Endothelial cell of umbilical vein (primary cell): ENCODE results near the gene LHFPL6. TPM values are rescaled to one million over a fixed set of nuclear protein-coding genes. Genes with fewer than 3 reads are reported as not detected.

Source experiments
- BruUV-seq: library from RNA; stranded (reverse); fragments of 400-500 nt; replicated peaks from 2 replicates; lab custom pipeline; 2021; lab: Mats Ljungman, UMichigan
- CTCF ChIA-PET: fragments of 300-600, 350-600 bp; sonication (Branson Sonifier 250); formaldehyde crosslinking; loops from one replicate; lab custom pipeline; 2021; ENCODE audit warnings: antibody characterized with exemption, inconsistent platforms; lab: Charles Lee
- POLR2A ChIA-PET: fragments of 300-600, 350-600 bp; sonication (Branson Sonifier 250); formaldehyde crosslinking; loops from one replicate; lab custom pipeline; 2021; ENCODE audit warnings: antibody characterized with exemption, inconsistent platforms; lab: Charles Lee
- DNase-seq: peaks from one replicate; pipeline ENCODE4 v3.0.0-alpha.2; 2011; ENCODE audit warnings: low read depth, low spot score
- FAIRE-seq: peaks from 2 replicates; lab custom pipeline; 2011; peaks lifted over from hg19 to GRCh38; lab: Jason Lieb, UNC
- H2AFZ ChIP-seq: 2 replicates; pipeline ENCODE4 v1.6.0; 2012; ENCODE audit warnings: low read depth, low read length, control low read depth, inconsistent platforms
- H3K27ac ChIP-seq: 2 replicates; pipeline ENCODE4 v1.5.1; 2011; ENCODE audit warnings: low read depth, mild to moderate bottlenecking, control low read depth, low read length, moderate library complexity; ENCODE audit not compliant: insufficient read depth
- H3K27me3 ChIP-seq, 2 experiments: 2 replicates each; pipeline versions ENCODE4 v1.6.0 to v1.6.1; 2011; ENCODE audit warnings: low read length in 2 of 2, mixed read lengths in 1 of 2; ENCODE audit not compliant: control insufficient read depth in 2 of 2, insufficient read depth in 2 of 2
- H3K36me3 ChIP-seq, 2 experiments: 2 replicates in 1 of 2; 3 replicates in 1 of 2; pipeline ENCODE4 v1.5.1; 2011; ENCODE audit warnings: low read length in 2 of 2, mild to moderate bottlenecking in 1 of 2, moderate library complexity in 1 of 2; ENCODE audit not compliant: control insufficient read depth in 2 of 2, insufficient read depth in 2 of 2; ENCODE audit errors: extremely low read depth in 1 of 2
- H3K4me1 ChIP-seq: 3 replicates; pipeline ENCODE4 v1.5.1; 2011; ENCODE audit warnings: mild to moderate bottlenecking, low read length; ENCODE audit not compliant: control insufficient read depth, insufficient read depth; ENCODE audit errors: extremely low read depth
- H3K4me2 ChIP-seq: 2 replicates; pipeline ENCODE4 v1.6.1; 2011; ENCODE audit warnings: low read length, control low read depth, mixed read lengths; ENCODE audit not compliant: insufficient read depth
- H3K4me3 ChIP-seq, 3 experiments: fragments of 200-600 bp in 1 of 3; sonication (generic), shearing (Covaris generic) in 1 of 3; replicated peaks in 1 of 3; 2 replicates each; pipeline ENCODE4 v1.5.1; 2011 to 2016; ENCODE audit warnings: control low read depth in 3 of 3, low read length in 3 of 3, mild to moderate bottlenecking in 2 of 3, inconsistent platforms in 1 of 3, low read depth in 1 of 3, moderate library complexity in 1 of 3; ENCODE audit not compliant: insufficient read depth in 1 of 3
- H3K79me2 ChIP-seq: 2 replicates; pipeline ENCODE4 v1.6.0; 2012; ENCODE audit warnings: low read length, inconsistent platforms; ENCODE audit not compliant: control insufficient read depth, insufficient read depth
- H3K9ac ChIP-seq: replicated peaks from 2 replicates; pipeline ENCODE3; 2011; ENCODE audit warnings: low read length, control low read depth; ENCODE audit not compliant: insufficient read depth; ENCODE audit errors: extremely low read depth
- H3K9me1 ChIP-seq: replicated peaks from 3 replicates; pipeline ENCODE4 v1.6.0; 2011; ENCODE audit warnings: mild to moderate bottlenecking, low read length; ENCODE audit not compliant: control insufficient read depth, insufficient read depth; ENCODE audit errors: extremely low read depth
- H3K9me3 ChIP-seq: replicated peaks from 2 replicates; pipeline ENCODE4 v1.5.1; 2012; ENCODE audit warnings: low read length, inconsistent platforms; ENCODE audit not compliant: control insufficient read depth, insufficient read depth
- H4K20me1 ChIP-seq: replicated peaks from 2 replicates; pipeline ENCODE3; 2011; ENCODE audit warnings: mild to moderate bottlenecking, low read length; ENCODE audit not compliant: control insufficient read depth, insufficient read depth; ENCODE audit errors: extremely low read depth
- CTCF ChIP-seq, 2 donors: IDR thresholded peaks; 1 replicate in 1 of 2; 2 replicates in 1 of 2; pipeline ENCODE4 v1.5.1; 2011; ENCODE audit warnings: low read length in 2 of 2, mild to moderate bottlenecking in 2 of 2, moderate library complexity in 2 of 2, control low read depth in 1 of 2, inconsistent platforms in 1 of 2, low read depth in 1 of 2; ENCODE audit not compliant: insufficient read depth in 1 of 2; ENCODE audit errors: extremely low read depth in 1 of 2
- EZH2 ChIP-seq: IDR thresholded peaks from 2 replicates; pipeline ENCODE4 v1.6.1; 2012; ENCODE audit warnings: borderline replicate concordance, low read depth, mild to moderate bottlenecking, moderate library complexity, low read length, inconsistent platforms; ENCODE audit not compliant: severe bottlenecking
- FOS ChIP-seq: IDR thresholded peaks from 2 replicates; pipeline ENCODE4 v1.6.1; 2011; ENCODE audit warnings: mild to moderate bottlenecking, low read length, moderate library complexity, borderline replicate concordance; ENCODE audit not compliant: insufficient read depth
- GATA2 ChIP-seq: IDR thresholded peaks from 2 replicates; pipeline ENCODE4 v1.7.0; 2011; ENCODE audit warnings: low read depth, mild to moderate bottlenecking, moderate library complexity, mixed read lengths, low read length; ENCODE audit not compliant: insufficient read length, insufficient read depth
- JUN ChIP-seq: IDR thresholded peaks from 2 replicates; pipeline ENCODE4 v1.6.1; 2011; ENCODE audit warnings: borderline replicate concordance, low read depth; ENCODE audit not compliant: insufficient read length, insufficient read depth
- MAX ChIP-seq: IDR thresholded peaks from 2 replicates; pipeline ENCODE4 v1.6.1; 2011; ENCODE audit not compliant: insufficient read depth, insufficient read length
- MYC ChIP-seq: IDR thresholded peaks from one replicate; pipeline ENCODE4 v1.6.1; 2011; ENCODE audit warnings: mild to moderate bottlenecking, low read depth, low read length
- POLR2A ChIP-seq: IDR thresholded peaks from 2 replicates; pipeline ENCODE4 v1.6.1; 2012; ENCODE audit warnings: low read depth, mild to moderate bottlenecking, control low read depth, low read length
- POLR2AphosphoS5 ChIP-seq: IDR thresholded peaks from 2 replicates; pipeline ENCODE4 v1.6.1; 2012; ENCODE audit warnings: low read depth, mild to moderate bottlenecking, control low read depth, low read length, moderate library complexity; ENCODE audit not compliant: insufficient read depth
- dilution Hi-C: fragments of 300-500 bp; cut with MboI; formaldehyde crosslinking; loops from one replicate; pipeline ENCODE4 v1.15.0; 2019; ENCODE audit warnings: low sequenced_read_pairs; ENCODE audit not compliant: extremely low pct_ligation_motif_present
- intact Hi-C: fragments of 100-400 bp; cut with micrococcal nuclease; formaldehyde crosslinking; loops from one replicate; pipeline ENCODE4 v1.10.0; 2022
- polyA plus RNA-seq, 4 experiments: library from polyadenylated mRNA; depleted of rRNA in 3 of 4; stranded (reverse) in 3 of 4; unstranded in 1 of 4; fragments of >200 nt; gene quantifications; 2 replicates each; pipeline versions ENCODE4 v1.2.1 to v1.2.3, GENCODE V29; 2011 to 2012; ENCODE audit warnings: missing spikeins in 1 of 4
- total RNA-seq: library from RNA; stranded (reverse); gene quantifications from 2 replicates; pipeline ENCODE4 v1.2.3, GENCODE V29; 2021

Gene LHFPL6
- total and polyA plus RNA-seq, 2 donors (not counting 3 experiments of a cell fraction or from before 2014, with no cell fraction given) = 17.5 to 19.4 TPM

GRCh38 chr13:39596176-39596575, 6.8 kb downstream of the LHFPL6 start:
- no peak overlapping the region for H3K4me3 ChIP-seq
- CTCF ChIA-PET = interaction anchor here (1.2 kb wide), 1 partner anchor 16 kb away, joined by 6 read pairs; no protein-coding TSS in a partner anchor
- H3K9me3 ChIP-seq = no peaks in the 10 kb centered on the region
- H3K27me3 ChIP-seq = no peaks in the 10 kb centered on the region
- FAIRE-seq (no peak), DNase-seq (no peak)
- POLR2A ChIA-PET = no interaction called here
- no peaks in the 10 kb centered on the region for H3K9me1 ChIP-seq
- no TSS peak for BruUV-seq
- no peak overlapping the region for H3K27ac ChIP-seq
- intact Hi-C loops (no loop called here), dilution Hi-C loops (no loop called here)
- H2AFZ ChIP-seq = no peak overlapping the region
- H3K4me2 ChIP-seq = no peak overlapping the region
- no peak for TF ChIP-seq MYC
- TF ChIP-seq MAX = no peak
- no peak for TF ChIP-seq POLR2A
- TF ChIP-seq GATA2 = no peak
- no peak for TF ChIP-seq CTCF (IDR thresholded peaks at IDR 0.05; ENCODE audit: extremely low read depth in 1 of 2, insufficient read depth in 1 of 2, low read depth in 1 of 2, low read length in 2 of 2)
- no peak for TF ChIP-seq POLR2AphosphoS5
- TF ChIP-seq EZH2 = no peak
- TF ChIP-seq FOS = no peak
- no peak for TF ChIP-seq JUN
- no peaks in the 10 kb centered on the region for H3K36me3 ChIP-seq
- no peaks in the 10 kb centered on the region for H4K20me1 ChIP-seq
- H3K9ac ChIP-seq = no peak overlapping the region
- peaks cover 16% of the 10 kb centered on the region for H3K4me1 ChIP-seq
- H3K79me2 ChIP-seq = peaks cover 6% of the 10 kb centered on the region
